ENCODE results near the gene SPACA7. TPM values are rescaled to one million over a fixed set of nuclear protein-coding genes. Genes with fewer than 3 reads are reported as not detected.

The SPACA7 gene
- total and polyA plus RNA-seq, 9 of the 15 experiments (the other 6 are each of a cell fraction or from before 2014, with no cell fraction given): not detected

GRCh38 chr13:112356190-112356589 is 20.0 kb upstream of the SPACA7 start:
- Histone ChIP-seq H3K9me1 (ENCODE audit: control insufficient read depth, insufficient read depth, low read length) (no peaks in the 10 kb centered on the region), H3K36me3 (ENCODE audit: control insufficient read depth, insufficient read depth, low read length) (no peaks in the 10 kb centered on the region), H3K27me3 (ENCODE audit: control insufficient read depth in 2 of 2, insufficient read depth in 2 of 2, low read length in 2 of 2) (no peaks in the 10 kb centered on the region; a peak in 1 of 5 replicates), H3K4me3 (no peak overlapping the region), H4K20me1 (replicated peaks; ENCODE audit: control insufficient read depth, insufficient read depth, low read length) (no peaks in the 10 kb centered on the region), H2AFZ (ENCODE audit: low read depth, low read length) (no peak overlapping the region), H3K9me3 (replicated peaks; ENCODE audit: control insufficient read depth, insufficient read depth, low read depth, low read length) (no peaks in the 10 kb centered on the region), H3K9ac (ENCODE audit: insufficient read depth in 1 of 2, low read depth in 2 of 2, low read length in 2 of 2) (no peak overlapping the region), H3K4me2 (ENCODE audit: insufficient read depth, low read length) (no peak overlapping the region), H3K79me2 (ENCODE audit: control insufficient read depth, insufficient read depth, low read length) (no peaks in the 10 kb centered on the region), H3K27ac (ENCODE audit: extremely low read depth, low read depth, low read length) (no peak overlapping the region), H3K4me1 (replicated peaks in 1 of 2; ENCODE audit: control insufficient read depth in 2 of 2, insufficient read depth in 2 of 2, low read length in 2 of 2) (no peaks in the 10 kb centered on the region)
- FAIRE-seq (no peak), ATAC-seq (no peak), DNase-seq (ENCODE audit: extremely low read depth in 1 of 4, low spot score in 3 of 4) (no peak)
- ChIA-PET CTCF (ENCODE audit: low intra/inter-chr PET ratio) (no interaction called here), POLR2A (no interaction called here)
- 0% methylated on average over 12 of the region's 13 CpGs for WGBS (ENCODE audit: insufficient coverage, low coverage, missing lambda C conversion rate)
- intact Hi-C loops (cut with micrococcal nuclease): loop anchor here (5.0 kb wide), 1 partner anchor 324 kb away; no protein-coding TSS in a partner anchor
- BruUV-seq (replicated peaks): no TSS peak
- in situ Hi-C loops (cut with MboI): no loop called here
- TF ChIP-seq ZNF589 (CRISPR knock-in tag; IDR thresholded peaks at IDR 0.05; ENCODE audit: low read depth): no peak
- TF ChIP-seq CREB5 (CRISPR knock-in tag; IDR thresholded peaks at IDR 0.05): no peak
- TF ChIP-seq THRA (IDR thresholded peaks at IDR 0.05): no peak
- no peak for TF ChIP-seq ZEB2 (IDR thresholded peaks at IDR 0.05)
- TF ChIP-seq GABPB1 (CRISPR knock-in tag; IDR thresholded peaks at IDR 0.05): no peak
- no peak for TF ChIP-seq NEUROD1 (IDR thresholded peaks at IDR 0.05; ENCODE audit: borderline replicate concordance, low read depth, low read length, partially characterized antibody)
- no peak for TF ChIP-seq PTRF (tag; IDR thresholded peaks at IDR 0.05)
- TF ChIP-seq HDAC2 (IDR thresholded peaks at IDR 0.05): no peak
- TF ChIP-seq CREM (IDR thresholded peaks at IDR 0.05; ENCODE audit: low read depth): no peak
- no peak for TF ChIP-seq NFRKB (IDR thresholded peaks at IDR 0.05; ENCODE audit: low read depth)
- TF ChIP-seq ZBTB49 (CRISPR knock-in tag; IDR thresholded peaks at IDR 0.05; ENCODE audit: borderline replicate concordance): no peak
- no peak for TF ChIP-seq ZFP91 (CRISPR knock-in tag; IDR thresholded peaks at IDR 0.05)
- TF ChIP-seq XRCC4 (IDR thresholded peaks at IDR 0.05; ENCODE audit: extremely low read depth, insufficient read depth, insufficient read length): no peak
- no peak for TF ChIP-seq HSF4 (CRISPR knock-in tag; IDR thresholded peaks at IDR 0.05; ENCODE audit: borderline replicate concordance)
- TF ChIP-seq ELK3 (CRISPR knock-in tag; IDR thresholded peaks at IDR 0.05): no peak
- TF ChIP-seq BACH1 (tag; IDR thresholded peaks at IDR 0.05): no peak

Data from K562 (cell line).